D721Med (cell line): ENCODE measurements around the gene PC.

Experiments used
- DNase-seq: peaks from one replicate; pipeline ENCODE4 v3.0.0; 2011; ENCODE audit warnings: low spot score; ENCODE audit not compliant: insufficient read length
- FAIRE-seq: peaks from 2 replicates; lab custom pipeline; 2011; peaks lifted over from hg19 to GRCh38; lab: Jason Lieb, UNC
- CTCF ChIP-seq: IDR thresholded peaks from 2 replicates; pipeline ENCODE4 v1.5.1; 2012; ENCODE audit warnings: mild to moderate bottlenecking, control low read depth; ENCODE audit not compliant: insufficient read depth; ENCODE audit errors: missing control alignments

Gene PC

DNA sequence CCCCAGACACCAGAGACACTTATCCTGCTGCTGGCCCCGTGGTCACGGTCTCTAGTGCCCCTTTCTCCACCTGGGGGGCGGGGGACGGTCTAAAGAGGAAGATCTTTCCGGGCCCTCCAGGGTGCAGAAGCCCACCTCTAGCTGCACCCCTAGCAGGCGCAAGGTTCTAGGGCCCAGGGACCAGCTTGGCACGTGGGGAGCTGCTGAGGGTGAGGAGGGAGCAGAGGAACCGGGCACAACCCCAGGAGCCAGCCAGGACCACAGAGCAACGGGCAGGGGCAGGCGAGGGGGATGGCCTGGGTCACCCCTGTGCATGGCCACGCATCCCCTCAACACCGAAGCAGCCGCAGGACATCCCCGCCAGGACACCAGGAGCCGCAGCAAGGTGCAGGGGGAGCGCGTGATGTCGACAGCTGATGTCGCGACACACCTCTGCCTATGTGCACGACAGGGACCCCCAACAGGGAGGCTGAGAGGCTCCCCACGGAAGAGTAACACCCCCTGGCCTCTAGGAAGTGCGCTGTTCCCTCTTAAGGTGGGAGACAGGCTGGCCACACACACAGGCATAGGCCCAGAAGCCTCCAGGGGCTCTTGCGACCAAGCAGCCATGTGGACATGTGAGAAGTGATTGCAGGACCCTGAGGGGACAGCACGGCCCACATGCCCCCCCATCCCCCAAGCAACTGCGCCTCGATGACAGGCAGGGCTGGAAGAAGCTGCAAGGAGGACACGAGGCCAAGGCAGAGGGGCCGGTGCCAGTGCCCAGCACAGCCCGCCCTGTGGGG is 96.2 kb downstream of the PC start:
- no peak for TF ChIP-seq CTCF
- FAIRE-seq: no peak
- DNase-seq: no peak

DNA sequence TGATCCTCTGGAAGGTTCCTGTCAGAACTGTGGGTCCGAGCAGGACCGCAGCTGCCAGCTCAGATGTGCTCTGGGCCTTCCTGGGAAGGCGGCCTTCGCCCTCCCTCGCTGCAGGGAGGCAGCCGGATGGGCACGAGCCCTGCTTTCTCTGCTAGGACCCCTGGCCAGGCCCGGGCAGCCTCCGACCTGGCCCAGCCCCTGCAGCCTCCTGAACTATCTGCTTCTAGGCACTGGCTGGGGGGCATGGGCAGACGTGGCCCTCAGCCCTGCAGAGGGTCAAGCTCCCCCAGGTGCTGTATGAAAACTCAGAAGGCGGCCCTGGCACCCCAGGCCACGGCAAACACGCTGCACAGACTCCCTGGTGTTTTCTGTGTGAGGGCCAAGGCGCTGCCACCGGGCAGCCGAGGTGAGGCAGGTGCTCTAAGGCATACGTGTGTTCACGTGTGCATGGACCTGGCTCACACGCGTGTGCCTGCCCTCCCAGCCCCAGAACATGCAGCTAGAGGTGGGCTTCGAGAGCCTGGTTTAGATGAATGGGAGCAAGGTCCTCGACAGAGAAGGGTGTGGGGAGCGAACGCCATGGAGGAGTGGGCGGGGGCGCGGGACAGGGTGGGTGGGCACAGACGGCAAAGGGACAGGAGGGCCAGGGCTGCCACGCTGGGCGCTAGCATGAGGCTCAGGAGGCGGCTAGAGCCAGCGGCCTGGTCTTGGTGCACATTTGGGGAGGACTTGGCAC is 97.0 kb downstream of the PC start:
- no peak for FAIRE-seq
- DNase-seq: no peak

DNA sequence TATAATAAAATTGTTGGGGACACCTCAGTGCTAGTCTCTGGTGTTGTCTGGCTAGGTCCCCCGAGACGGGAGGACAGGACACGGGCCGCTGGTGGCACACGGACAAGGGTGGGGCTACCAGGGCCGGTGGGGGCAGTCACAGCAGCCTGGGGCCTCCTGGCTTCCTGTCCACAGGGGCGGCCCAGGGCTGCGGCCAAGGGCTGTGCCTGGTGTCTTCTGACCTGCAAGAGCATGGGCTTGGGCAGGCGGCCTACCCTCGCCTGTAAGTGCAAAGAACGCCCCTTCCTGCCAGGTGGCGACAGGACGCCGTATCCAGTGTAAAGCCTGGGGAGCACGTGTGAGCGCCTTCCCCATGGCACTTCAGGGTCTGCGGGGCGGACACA is 97.7 kb downstream of the PC start:
- TF ChIP-seq CTCF: no peak
- no peak for FAIRE-seq
- no peak for DNase-seq

More for the DNA sequence above, 97.0 kb downstream of the PC start:
- no peak for TF ChIP-seq CTCF

DNA sequence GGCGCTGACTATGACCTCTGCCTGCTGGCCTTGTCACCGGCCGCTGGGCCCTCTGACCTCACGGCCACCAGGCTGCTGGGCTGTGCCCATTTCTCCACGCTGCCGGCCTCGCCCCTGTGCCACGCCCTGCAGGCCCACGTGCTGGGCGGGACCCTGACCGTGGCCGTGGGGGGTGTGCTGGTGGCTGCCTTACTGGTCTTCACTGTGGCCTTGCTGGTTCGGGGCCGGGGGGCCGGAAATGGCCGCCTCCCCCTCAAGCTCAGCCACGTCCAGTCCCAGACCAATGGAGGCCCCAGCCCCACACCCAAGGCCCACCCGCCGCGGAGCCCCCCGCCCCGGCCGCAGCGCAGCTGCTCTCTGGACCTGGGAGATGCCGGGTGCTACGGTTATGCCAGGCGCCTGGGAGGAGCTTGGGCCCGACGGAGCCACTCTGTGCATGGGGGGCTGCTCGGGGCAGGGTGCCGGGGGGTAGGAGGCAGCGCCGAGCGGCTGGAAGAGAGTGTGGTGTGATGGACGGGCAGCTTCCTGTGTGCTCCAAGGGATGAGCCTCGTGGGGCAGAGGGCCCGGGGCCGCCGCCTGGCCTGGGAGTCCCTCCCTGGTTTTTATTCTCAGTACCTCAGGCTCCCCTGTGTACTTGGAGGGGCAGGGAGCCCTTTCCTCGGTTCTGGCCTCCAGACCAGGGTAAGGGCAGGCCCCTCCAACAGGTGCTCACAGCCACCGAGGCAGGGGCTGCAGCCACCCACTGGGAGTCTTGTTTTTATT is 98.3 kb downstream of the PC start:
- TF ChIP-seq CTCF: no peak
- FAIRE-seq: no peak
- no peak for DNase-seq

DNA sequence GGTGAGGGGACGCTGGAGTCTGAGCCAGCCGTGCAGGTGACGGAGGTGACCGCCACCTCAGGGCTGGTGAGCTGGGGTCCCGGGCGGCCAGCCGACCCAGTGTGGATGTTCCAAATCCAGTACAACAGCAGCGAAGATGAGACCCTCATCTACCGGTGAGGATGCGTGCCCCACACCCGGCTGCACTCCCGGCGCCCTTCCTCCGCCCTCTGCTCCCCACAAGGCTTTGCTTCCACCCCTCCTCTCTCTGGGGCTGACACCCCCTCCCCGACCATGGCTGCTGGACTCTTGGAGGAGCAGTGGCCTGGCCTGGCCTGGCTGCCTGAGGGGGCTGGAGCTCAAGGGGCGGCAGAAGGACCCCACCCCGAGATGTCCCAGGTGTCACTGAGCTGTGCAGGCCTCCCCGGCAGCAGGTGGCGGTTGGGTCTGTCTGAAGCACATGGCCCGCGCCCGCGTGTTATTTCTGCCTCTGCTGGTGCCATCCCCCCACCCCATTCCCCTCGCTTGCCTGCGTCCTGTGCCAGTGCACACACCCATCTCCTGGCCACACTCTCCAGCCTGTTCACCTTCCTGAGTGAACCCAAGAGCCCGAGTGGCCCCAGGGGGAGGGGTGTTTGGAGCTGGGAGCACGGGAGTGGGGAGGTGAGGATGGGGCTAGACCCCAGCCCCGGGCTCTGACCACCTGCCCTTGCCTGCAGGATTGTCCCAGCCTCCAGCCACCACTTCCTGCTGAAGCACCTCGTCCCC is 99.1 kb downstream of the PC start:
- DNase-seq: no peak
- TF ChIP-seq CTCF: no peak
- no peak for FAIRE-seq

DNA sequence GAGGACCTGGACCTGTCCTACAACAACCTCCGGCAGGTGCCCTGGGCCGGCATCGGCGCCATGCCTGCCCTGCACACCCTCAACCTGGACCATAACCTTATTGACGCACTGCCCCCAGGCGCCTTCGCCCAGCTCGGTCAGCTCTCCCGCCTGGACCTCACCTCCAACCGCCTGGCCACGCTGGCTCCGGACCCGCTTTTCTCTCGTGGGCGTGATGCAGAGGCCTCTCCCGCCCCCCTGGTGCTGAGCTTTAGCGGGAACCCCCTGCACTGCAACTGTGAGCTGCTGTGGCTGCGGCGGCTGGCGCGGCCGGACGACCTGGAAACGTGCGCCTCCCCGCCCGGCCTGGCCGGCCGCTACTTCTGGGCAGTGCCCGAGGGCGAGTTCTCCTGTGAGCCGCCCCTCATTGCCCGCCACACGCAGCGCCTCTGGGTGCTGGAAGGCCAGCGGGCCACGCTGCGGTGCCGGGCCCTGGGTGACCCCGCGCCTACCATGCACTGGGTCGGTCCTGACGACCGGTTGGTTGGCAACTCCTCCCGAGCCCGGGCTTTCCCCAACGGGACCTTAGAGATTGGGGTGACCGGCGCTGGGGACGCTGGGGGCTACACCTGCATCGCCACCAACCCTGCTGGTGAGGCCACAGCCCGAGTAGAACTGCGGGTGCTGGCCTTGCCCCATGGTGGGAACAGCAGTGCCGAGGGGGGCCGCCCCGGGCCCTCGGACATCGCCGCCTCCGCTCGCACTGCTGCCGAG is 99.8 kb downstream of the PC start:
- TF ChIP-seq CTCF: no peak
- no peak for DNase-seq
- no peak for FAIRE-seq
